ENCODE measurements around the gene BPIFB2.

Gene BPIFB2

DNA sequence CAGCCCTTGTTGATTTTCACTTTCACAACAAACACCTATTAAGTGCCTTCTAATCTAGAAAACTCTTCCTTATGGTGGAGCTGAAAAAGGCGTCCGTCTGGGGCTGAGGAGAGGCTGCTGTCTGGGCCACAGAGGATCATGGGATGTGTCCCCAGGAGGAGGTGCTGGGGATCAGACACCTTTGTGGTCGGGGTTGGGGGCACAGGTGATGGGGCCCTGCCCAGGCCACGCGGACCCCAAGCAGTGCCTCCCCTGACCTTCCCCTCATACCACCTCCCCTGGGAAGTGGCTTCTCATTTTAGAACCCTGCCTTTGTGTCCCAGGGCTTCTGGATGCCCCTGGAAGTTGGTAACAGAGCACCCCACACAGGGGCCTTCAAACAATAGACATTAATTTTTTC is 44.3 kb upstream of the BPIFB2 start:
- TF ChIP-seq, protein P1, sequence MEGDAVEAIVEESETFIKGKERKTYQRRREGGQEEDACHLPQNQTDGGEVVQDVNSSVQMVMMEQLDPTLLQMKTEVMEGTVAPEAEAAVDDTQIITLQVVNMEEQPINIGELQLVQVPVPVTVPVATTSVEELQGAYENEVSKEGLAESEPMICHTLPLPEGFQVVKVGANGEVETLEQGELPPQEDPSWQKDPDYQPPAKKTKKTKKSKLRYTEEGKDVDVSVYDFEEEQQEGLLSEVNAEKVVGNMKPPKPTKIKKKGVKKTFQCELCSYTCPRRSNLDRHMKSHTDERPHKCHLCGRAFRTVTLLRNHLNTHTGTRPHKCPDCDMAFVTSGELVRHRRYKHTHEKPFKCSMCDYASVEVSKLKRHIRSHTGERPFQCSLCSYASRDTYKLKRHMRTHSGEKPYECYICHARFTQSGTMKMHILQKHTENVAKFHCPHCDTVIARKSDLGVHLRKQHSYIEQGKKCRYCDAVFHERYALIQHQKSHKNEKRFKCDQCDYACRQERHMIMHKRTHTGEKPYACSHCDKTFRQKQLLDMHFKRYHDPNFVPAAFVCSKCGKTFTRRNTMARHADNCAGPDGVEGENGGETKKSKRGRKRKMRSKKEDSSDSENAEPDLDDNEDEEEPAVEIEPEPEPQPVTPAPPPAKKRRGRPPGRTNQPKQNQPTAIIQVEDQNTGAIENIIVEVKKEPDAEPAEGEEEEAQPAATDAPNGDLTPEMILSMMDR (IDR thresholded peaks at IDR 0.05; ENCODE audit: insufficient read depth, missing control alignments): no peak
- no peak for DNase-seq (ENCODE audit: insufficient read length, low spot score)
- no peak for FAIRE-seq

DNA sequence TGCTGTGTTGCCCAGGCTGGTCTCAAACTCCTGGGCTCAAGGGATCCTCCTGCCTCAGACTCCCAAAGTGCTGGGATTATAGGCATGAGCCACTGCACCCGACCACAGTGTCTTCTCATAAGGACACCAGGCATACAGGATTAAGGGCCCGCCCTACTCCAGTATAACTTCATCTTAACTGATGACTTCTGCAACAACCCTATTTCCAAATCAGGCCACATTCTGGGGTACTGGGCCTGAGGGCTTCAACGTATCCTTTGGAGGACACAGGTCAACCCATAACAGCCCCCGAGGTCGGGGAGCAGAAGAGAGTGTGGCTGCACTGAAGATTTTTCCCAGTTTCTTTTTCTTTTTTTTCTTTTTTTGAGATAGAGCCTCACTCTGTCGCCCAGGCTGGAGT is 42.9 kb upstream of the BPIFB2 start:
- no peak for FAIRE-seq
- DNase-seq (ENCODE audit: insufficient read length, low spot score): no peak
- TF ChIP-seq, protein P1 (IDR thresholded peaks at IDR 0.05; ENCODE audit: insufficient read depth, missing control alignments): no peak

DNA sequence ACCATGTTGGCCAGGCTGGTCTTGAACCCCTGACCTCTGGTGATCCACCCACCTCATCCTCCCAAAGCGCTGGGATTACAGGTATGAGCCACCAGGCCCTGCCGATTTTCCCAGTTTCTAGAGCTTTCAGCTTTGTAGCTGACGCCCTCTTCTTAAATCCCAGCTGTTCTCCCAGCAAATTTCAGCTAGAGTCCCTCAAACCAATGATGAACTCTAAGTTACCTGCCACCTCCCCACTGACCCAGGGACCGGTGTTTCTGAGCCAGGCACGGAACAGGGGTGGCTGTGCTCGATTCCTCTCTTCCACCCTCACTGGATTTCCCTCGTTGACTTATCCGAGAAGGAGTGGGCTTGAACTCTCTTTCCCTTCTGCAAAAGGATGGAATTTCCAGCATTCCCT is 42.4 kb upstream of the BPIFB2 start:
- DNase-seq (ENCODE audit: insufficient read length, low spot score) (no peak), FAIRE-seq (no peak)
- TF ChIP-seq, protein P1 (IDR thresholded peaks at IDR 0.05; ENCODE audit: insufficient read depth, missing control alignments): no peak

DNA sequence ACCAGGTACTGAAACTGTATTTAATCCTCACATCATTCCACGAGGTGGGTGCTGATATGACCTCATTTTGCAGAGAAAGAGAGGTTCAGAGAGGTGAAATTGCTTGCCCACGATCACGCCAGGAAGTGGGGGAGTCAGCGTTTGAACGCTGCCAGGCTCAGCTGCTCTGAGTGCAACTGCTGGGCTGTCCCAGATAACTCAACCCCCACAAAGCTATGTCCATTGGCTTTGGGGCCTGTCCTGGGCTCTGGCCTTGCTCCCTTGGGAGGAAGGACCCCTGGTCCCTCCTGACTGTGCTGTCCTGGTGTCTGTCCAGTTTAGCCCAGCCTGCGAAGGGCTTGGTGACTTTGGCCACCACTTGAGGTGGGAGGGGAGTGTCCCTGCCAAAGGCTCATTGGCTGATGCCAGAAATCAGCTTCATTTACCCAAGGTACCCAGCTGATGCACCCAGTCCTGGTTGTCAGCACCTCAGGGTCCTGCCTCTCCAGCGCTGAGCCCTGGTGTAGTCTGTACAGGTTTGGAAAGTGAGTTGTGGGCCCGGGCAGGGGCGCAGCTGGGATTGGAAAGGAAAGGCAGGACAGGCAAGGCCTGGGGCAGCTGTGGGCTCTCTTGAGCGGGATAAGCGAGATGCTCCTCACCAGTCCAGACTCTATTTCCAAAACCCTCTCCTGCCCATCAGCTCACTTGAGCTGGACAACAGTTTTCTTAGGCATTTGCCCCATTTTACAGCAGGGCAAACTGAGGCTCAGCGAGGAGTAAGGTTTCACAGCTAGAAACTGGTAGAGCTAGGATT is 41.7 kb upstream of the BPIFB2 start:
- FAIRE-seq: no peak
- TF ChIP-seq, protein P1 (IDR thresholded peaks at IDR 0.05; ENCODE audit: insufficient read depth, missing control alignments): no peak
- DNase-seq (ENCODE audit: insufficient read length, low spot score): no peak

DNA sequence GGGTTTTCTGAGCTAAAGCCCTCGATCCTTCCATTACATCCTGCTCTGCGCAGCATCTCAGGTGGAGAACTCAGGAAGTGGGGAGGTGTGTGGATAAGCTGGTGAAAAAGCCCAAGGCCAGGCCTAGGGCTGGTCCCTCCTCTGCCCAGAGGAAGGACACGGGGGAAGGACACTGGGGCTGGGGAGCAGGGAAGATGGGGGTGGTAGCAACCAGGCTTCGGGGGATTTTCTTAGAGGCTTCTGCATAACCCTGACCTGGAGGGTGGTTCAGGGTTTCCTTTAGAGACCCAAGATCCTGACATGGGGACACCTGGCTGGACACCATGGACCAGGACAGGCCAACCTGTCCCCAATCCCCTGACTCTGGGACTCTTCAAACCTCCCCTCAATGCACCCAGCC is 41.1 kb upstream of the BPIFB2 start:
- TF ChIP-seq, protein P1 (IDR thresholded peaks at IDR 0.05; ENCODE audit: insufficient read depth, missing control alignments): no peak
- DNase-seq (ENCODE audit: insufficient read length, low spot score) (no peak), FAIRE-seq (no peak)

DNA sequence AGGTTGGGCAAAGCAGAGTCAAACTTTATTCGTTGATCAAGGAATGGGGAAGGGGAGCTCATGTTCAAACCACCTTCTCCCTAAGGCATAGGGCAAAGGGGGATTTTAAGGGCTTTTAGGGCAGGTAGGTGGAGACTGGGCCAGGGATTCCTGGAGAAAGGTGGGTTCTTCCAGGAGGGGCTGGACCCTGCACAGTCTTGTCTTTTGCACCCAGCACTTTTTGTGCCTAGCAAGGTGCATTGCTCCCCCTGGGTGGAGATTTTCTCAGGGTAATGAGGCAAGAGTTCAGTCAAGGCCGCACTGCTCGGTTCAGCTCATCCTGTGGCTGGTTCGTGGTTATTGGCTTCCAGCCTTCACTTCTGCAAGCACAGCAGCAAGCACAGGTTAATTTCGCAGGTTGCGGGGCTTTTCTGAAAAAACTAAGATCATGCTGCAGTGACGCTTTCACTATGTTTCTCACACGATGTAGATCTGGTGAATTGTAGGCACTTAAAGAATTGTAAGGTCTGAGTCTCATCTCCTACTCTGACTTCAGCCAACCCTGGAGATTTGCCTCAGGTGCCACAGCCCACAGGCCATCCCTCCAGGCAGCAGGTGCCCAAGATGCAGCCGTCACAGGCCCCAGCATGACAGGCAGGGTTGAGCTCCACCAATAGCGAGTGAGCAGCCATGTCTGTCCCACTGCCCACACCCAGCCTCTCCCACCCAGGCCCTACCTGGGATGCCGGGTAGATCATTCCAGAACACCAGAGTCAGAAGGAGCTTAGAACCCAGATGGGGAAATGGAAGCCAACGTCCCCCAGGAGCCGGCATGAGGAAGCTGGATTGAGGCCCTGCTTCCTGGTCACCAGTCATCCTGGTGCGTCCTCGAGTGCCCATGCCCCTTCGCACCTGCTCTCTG is 40.4 kb upstream of the BPIFB2 start:
- DNase-seq (ENCODE audit: insufficient read length, low spot score): no peak
- FAIRE-seq: no peak
- TF ChIP-seq, protein P1 (IDR thresholded peaks at IDR 0.05; ENCODE audit: insufficient read depth, missing control alignments): no peak

All from D721Med (cell line).